HG03175 (cell line): Measurements from ENCODE around the gene PROK1.

Source experiments
- ATAC-seq: cut with Tn5 transposase; IDR thresholded peaks from one replicate; pipeline ENCODE4 v1.9.1; 2021; ENCODE audit warnings: mild to moderate bottlenecking, moderate library complexity; ENCODE audit not compliant: unreplicated experiment

Gene PROK1

GRCh38 chr1:110487726-110488125, 36.8 kb downstream of the PROK1 start:
- no peak for ATAC-seq

- ATAC-seq: no peak
Observed at GRCh38 chr1:110488161-110488560, 37.2 kb downstream of the PROK1 start.

- no peak for ATAC-seq
Observed at GRCh38 chr1:110488867-110489266, 37.9 kb downstream of the PROK1 start.

GRCh38 chr1:110489406-110489805, 38.5 kb downstream of the PROK1 start:
- no peak for ATAC-seq

- ATAC-seq: no peak
Observed at GRCh38 chr1:110489973-110490542, 39.1 kb downstream of the PROK1 start.

GRCh38 chr1:110490791-110491451, 40.0 kb downstream of the PROK1 start:
- ATAC-seq: no peak

GRCh38 chr1:110492573-110492972, 41.6 kb downstream of the PROK1 start:
- ATAC-seq: no peak

- ATAC-seq: no peak
Observed at GRCh38 chr1:110493059-110493699, 42.2 kb downstream of the PROK1 start.

- ATAC-seq: no peak
Observed at GRCh38 chr1:110494036-110494435, 43.1 kb downstream of the PROK1 start.

GRCh38 chr1:110494522-110495406, 43.8 kb downstream of the PROK1 start:
- ATAC-seq: no peak

GRCh38 chr1:110495926-110496600, 45.1 kb downstream of the PROK1 start:
- no peak for ATAC-seq

GRCh38 chr1:110498270-110498669, 47.3 kb downstream of the PROK1 start:
- no peak for ATAC-seq

- ATAC-seq: no peak
Observed at GRCh38 chr1:110501488-110502132, 50.7 kb downstream of the PROK1 start.

GRCh38 chr1:110502402-110503151, 51.6 kb downstream of the PROK1 start:
- no peak for ATAC-seq

- ATAC-seq: no peak
Observed at GRCh38 chr1:110503471-110503870, 52.5 kb downstream of the PROK1 start.

GRCh38 chr1:110504226-110504625, 53.3 kb downstream of the PROK1 start:
- no peak for ATAC-seq

GRCh38 chr1:110505596-110505995, 54.6 kb downstream of the PROK1 start:
- ATAC-seq: no peak

GRCh38 chr1:110506541-110506940, 55.6 kb downstream of the PROK1 start:
- no peak for ATAC-seq
